Activated naive CD4-positive, alpha-beta T cell treated with anti-CD3 and anti-CD28 coated beads, Interleukin-2, amount 10 ng/mL, durations not matched to agents 7 days and 5 days (primary cell): ENCODE data around the gene GRK6.

Experiments
- CTCF ChIA-PET: fragments of 350-600 bp; sonication (Branson Sonifier 250); formaldehyde crosslinking; loops from one replicate; lab custom pipeline; 2021; ENCODE audit warnings: antibody characterized with exemption; lab: Charles Lee
- DNase-seq: peaks from one replicate; pipeline ENCODE4 v3.0.0-alpha.2; 2020
- H3K27ac Mint-ChIP-seq: one replicate; pipeline ENCODE4 v1.8.0; 2021; ENCODE audit warnings: mild to moderate bottlenecking, moderate library complexity, mixed read lengths
- H3K27me3 Mint-ChIP-seq: one replicate; pipeline ENCODE4 v1.8.0; 2021; ENCODE audit warnings: mild to moderate bottlenecking, mixed read lengths
- H3K36me3 Mint-ChIP-seq: one replicate; pipeline ENCODE4 v1.8.0; 2021; ENCODE audit warnings: mixed read lengths
- H3K4me1 Mint-ChIP-seq: one replicate; pipeline ENCODE4 v1.8.0; 2021; ENCODE audit warnings: mixed read lengths
- H3K4me3 Mint-ChIP-seq: one replicate; pipeline ENCODE4 v1.8.0; 2021; ENCODE audit warnings: mild to moderate bottlenecking, moderate library complexity, mixed read lengths
- H3K9me3 Mint-ChIP-seq: one replicate; pipeline ENCODE4 v1.8.0; 2021; ENCODE audit warnings: mixed read lengths

The GRK6 gene

GRCh38 chr5:177426566-177427210 lies at the start of gene GRK6:
Gene GRK6 (plus strand): TSS chr5:177426676. CDS start chr5:177426846, 170 bp downstream.
- peak; percentile 87 for DNase-seq
- peaks cover 56% of the 10 kb centered on the region for H3K4me1 Mint-ChIP-seq
- H3K27me3 Mint-ChIP-seq: no peaks in the 10 kb centered on the region
- H3K9me3 Mint-ChIP-seq: peaks cover 4% of the 10 kb centered on the region
- CTCF ChIA-PET: interaction anchor here (0.7 to 14.5 kb wide), 7 partner anchors 17 to 117 kb away, joined by 3 to 172 read pairs (median 5); partner anchors contain the start of genes F12 and PFN3
- H3K27ac Mint-ChIP-seq: peak within 1 kb of the TSS; percentile 97
- H3K36me3 Mint-ChIP-seq: peaks cover 42% of the 10 kb centered on the region
- peak within 1 kb of the TSS; percentile 92 for H3K4me3 Mint-ChIP-seq

GRCh38 chr5:177377851-177378776 lies 48.4 kb upstream of the GRK6 start:
- peaks cover 16% of the 10 kb centered on the region for H3K36me3 Mint-ChIP-seq
- CTCF ChIA-PET: interaction anchor here (0.6 to 3.7 kb wide), 9 partner anchors 9 to 123 kb away, joined by 3 to 32 read pairs (median 5); no protein-coding TSS in a partner anchor

DNA sequence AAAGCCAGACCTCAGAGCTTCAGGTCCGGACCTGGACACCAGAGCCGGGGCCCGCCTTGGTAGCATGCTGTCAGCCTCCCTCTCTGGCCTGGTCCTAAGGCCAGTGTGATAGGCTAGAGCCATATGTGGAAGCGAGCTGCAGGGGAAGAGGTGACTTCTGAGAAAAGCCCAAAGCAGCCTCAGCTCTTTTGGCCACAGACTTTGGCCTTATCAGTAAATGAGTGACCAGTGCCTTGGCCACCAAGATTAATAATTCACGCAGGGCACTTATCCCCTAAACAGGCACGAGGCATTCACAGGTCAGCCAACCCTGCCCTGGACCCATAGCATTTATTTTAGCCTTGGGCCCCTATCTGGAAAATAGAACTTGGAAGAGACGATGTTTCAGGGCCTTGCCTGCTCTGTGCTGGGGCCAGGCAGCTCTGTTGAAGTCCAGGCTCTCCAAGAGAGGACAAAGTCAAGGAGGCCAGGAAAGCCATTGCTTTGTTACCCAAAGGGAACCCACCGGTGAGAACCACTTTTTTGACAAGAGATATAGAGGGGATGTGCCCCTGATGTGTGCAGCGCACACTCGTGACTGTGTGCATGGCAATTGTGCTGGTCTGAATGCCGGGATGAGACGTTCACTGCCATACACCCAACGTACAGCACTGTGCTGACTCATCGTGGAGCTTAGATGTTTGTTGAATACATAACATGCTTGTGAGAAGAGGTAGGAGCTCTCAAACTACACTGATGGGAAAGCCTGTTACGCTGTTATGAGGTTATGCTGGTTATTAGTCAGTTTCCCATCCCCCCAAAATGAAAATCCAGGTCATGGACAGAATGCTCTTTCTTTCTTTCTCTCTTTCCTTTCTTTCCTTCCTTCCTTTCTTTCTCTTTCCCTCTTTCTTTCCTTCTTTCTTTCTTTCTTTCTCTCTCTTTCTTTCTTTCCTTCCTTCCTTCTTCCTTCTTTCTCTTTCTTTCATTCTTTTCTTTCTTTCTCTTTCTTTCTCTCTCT lies 47.3 kb upstream of the GRK6 start:
- H3K36me3 Mint-ChIP-seq: peaks cover 9% of the 10 kb centered on the region
- no peaks in the 10 kb centered on the region for H3K9me3 Mint-ChIP-seq
- H3K4me3 Mint-ChIP-seq: no peak overlapping the region
- CTCF ChIA-PET: interaction anchor here (0.6 to 3.7 kb wide), 10 partner anchors 10 to 122 kb away, joined by 3 to 32 read pairs (median 5); no protein-coding TSS in a partner anchor
- DNase-seq: no peak
- peaks cover 23% of the 10 kb centered on the region for H3K27me3 Mint-ChIP-seq
- no peak overlapping the region for H3K27ac Mint-ChIP-seq
- peaks cover 34% of the 10 kb centered on the region for H3K4me1 Mint-ChIP-seq

More at GRCh38 chr5:177377851-177378776, 48.4 kb upstream of the GRK6 start:
- H3K27ac Mint-ChIP-seq: no peak overlapping the region
- H3K4me1 Mint-ChIP-seq: peaks cover 44% of the 10 kb centered on the region
- H3K27me3 Mint-ChIP-seq: peaks cover 13% of the 10 kb centered on the region
- H3K9me3 Mint-ChIP-seq: no peaks in the 10 kb centered on the region
- DNase-seq: no peak
- no peak overlapping the region for H3K4me3 Mint-ChIP-seq

- peaks cover 29% of the 10 kb centered on the region for H3K4me1 Mint-ChIP-seq
- no peak overlapping the region for H3K4me3 Mint-ChIP-seq
- H3K27ac Mint-ChIP-seq: no peak overlapping the region
- H3K27me3 Mint-ChIP-seq: peaks cover 36% of the 10 kb centered on the region
- H3K9me3 Mint-ChIP-seq: no peaks in the 10 kb centered on the region
- CTCF ChIA-PET: interaction anchor here (1.9 to 3.7 kb wide), 2 partner anchors 9 to 10 kb away, joined by 8 to 32 read pairs; no protein-coding TSS in a partner anchor
- DNase-seq: no peak
- H3K36me3 Mint-ChIP-seq: no peaks in the 10 kb centered on the region
These were observed 45.7 kb upstream of the GRK6 start for GRCh38 chr5:177380805-177381126.

GRCh38 chr5:177382423-177383029 lies 44.0 kb upstream of the GRK6 start:
- CTCF ChIA-PET: interaction anchor here (0.7 to 2.5 kb wide), 16 partner anchors 10 to 271 kb away, joined by 3 to 25 read pairs (median 4); partner anchors contain the start of gene LMAN2
- Mint-ChIP-seq H3K9me3 (no peaks in the 10 kb centered on the region), H3K27ac (no peak overlapping the region), H3K4me3 (no peak overlapping the region), H3K4me1 (peaks cover 31% of the 10 kb centered on the region), H3K27me3 (peaks cover 44% of the 10 kb centered on the region), H3K36me3 (no peaks in the 10 kb centered on the region)
- peak; percentile 64 for DNase-seq

GRCh38 chr5:177383181-177383580 lies 43.3 kb upstream of the GRK6 start:
- no peak for DNase-seq
- Mint-ChIP-seq H3K4me1 (peaks cover 34% of the 10 kb centered on the region), H3K9me3 (no peaks in the 10 kb centered on the region), H3K36me3 (no peaks in the 10 kb centered on the region), H3K27me3 (peaks cover 45% of the 10 kb centered on the region), H3K4me3 (no peak overlapping the region), H3K27ac (no peak overlapping the region)
- CTCF ChIA-PET: interaction anchor here (0.8 to 2.5 kb wide), 14 partner anchors 9 to 271 kb away, joined by 3 to 25 read pairs (median 4); partner anchors contain the start of gene LMAN2

DNA sequence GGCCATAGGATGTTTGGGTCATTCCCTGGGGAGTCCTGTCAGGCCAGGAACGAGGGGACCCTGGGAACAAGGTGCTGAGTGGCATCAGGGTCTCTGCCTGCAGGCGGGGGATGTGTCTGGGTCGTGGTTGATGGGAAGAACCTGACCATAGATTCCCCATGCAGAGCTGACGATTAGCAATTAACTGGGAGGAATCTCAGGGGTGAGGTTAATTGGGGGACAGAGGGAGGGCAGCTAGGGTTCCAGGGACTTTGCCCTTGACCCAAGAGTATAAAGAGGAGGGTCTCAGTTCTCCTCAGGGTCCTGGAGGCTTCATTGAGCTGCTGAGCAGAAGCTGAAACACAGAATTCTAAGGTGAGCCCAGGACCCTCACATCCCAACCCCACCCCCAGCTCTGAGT lies 42.3 kb upstream of the GRK6 start, which contains the start of gene SLC34A1:
SLC34A1 (plus strand) TSS at position 301 of the 400 bp plus-strand sequence. CDS start 1,308 bp downstream, outside the sequence.
- H3K36me3 Mint-ChIP-seq: no peaks in the 10 kb centered on the region
- CTCF ChIA-PET: interaction anchor here (0.6 to 2.5 kb wide), 8 partner anchors 14 to 271 kb away, joined by 3 to 25 read pairs (median 6); no protein-coding TSS in a partner anchor
- H3K4me3 Mint-ChIP-seq: no peak within 1 kb of the TSS
- H3K27ac Mint-ChIP-seq: no peak within 1 kb of the TSS
- no peaks in the 10 kb centered on the region for H3K9me3 Mint-ChIP-seq
- peaks cover 43% of the 10 kb centered on the region for H3K4me1 Mint-ChIP-seq
- peaks cover 41% of the 10 kb centered on the region for H3K27me3 Mint-ChIP-seq
- no peak for DNase-seq

DNA sequence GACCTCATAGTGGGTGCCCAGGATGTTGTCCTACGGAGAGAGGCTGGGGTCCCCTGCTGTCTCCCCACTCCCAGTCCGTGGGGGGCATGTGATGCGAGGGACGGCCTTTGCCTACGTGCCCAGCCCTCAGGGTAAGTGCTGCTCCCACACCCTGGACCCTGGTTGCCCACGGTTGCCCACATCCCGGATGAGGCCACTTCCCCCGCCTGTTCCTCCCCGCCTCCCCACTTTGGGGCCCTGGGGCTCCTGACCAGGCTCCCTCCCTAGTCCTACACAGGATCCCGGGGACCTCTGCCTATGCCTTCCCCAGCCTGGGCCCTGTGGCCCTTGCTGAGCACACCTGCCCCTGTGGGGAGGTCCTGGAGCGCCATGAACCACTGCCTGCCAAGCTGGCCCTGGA lies 40.8 kb upstream of the GRK6 start:
- Mint-ChIP-seq H3K9me3 (no peaks in the 10 kb centered on the region), H3K27ac (no peak overlapping the region), H3K4me1 (peaks cover 49% of the 10 kb centered on the region), H3K27me3 (peaks cover 55% of the 10 kb centered on the region), H3K4me3 (no peak overlapping the region), H3K36me3 (no peaks in the 10 kb centered on the region)
- no peak for DNase-seq
- CTCF ChIA-PET: interaction anchor here (8.9 kb wide), 1 partner anchor 14 kb away, joined by 112 read pairs; no protein-coding TSS in a partner anchor

GRCh38 chr5:177386542-177386941 lies 39.9 kb upstream of the GRK6 start:
- H3K4me1 Mint-ChIP-seq: peaks cover 54% of the 10 kb centered on the region
- H3K4me3 Mint-ChIP-seq: no peak overlapping the region
- CTCF ChIA-PET: interaction anchor here (8.9 kb wide), 1 partner anchor 15 kb away, joined by 112 read pairs; no protein-coding TSS in a partner anchor
- no peaks in the 10 kb centered on the region for H3K9me3 Mint-ChIP-seq
- DNase-seq: no peak
- H3K36me3 Mint-ChIP-seq: no peaks in the 10 kb centered on the region
- H3K27ac Mint-ChIP-seq: no peak overlapping the region
- H3K27me3 Mint-ChIP-seq: peaks cover 55% of the 10 kb centered on the region

DNA sequence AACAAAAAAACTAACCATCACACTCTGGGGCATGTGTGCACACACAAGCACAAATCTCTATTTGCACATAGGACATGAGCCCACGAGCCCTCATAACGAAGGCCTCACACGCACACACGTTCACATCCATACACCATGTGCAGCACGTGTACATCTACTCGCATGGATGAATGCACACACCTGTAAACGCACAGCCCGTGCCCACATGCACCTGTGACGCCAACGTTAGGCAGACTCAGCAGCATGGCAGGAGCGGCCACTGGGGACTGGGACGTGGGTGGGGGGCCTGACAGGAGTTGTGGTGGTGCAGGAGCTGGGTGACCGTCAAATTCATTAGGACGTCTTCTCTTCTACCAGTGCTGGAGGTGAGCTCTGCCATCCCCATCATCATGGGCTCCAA lies 39.1 kb upstream of the GRK6 start:
- Mint-ChIP-seq H3K9me3 (no peaks in the 10 kb centered on the region), H3K27ac (no peak overlapping the region), H3K27me3 (peaks cover 53% of the 10 kb centered on the region), H3K4me3 (no peak overlapping the region), H3K36me3 (no peaks in the 10 kb centered on the region), H3K4me1 (peaks cover 50% of the 10 kb centered on the region)
- CTCF ChIA-PET: interaction anchor here (6.4 to 8.9 kb wide), 3 partner anchors 16 to 113 kb away, joined by 112 to 177 read pairs (median 114); partner anchors contain the start of genes PDLIM7 and PFN3
- DNase-seq: no peak

- CTCF ChIA-PET: interaction anchor here (0.8 to 8.9 kb wide), 16 partner anchors 10 to 275 kb away, joined by 3 to 177 read pairs (median 24); partner anchors contain the start of genes LMAN2, MXD3, PDLIM7 and PFN3
- H3K9me3 Mint-ChIP-seq: no peaks in the 10 kb centered on the region
- H3K27me3 Mint-ChIP-seq: peaks cover 55% of the 10 kb centered on the region
- H3K36me3 Mint-ChIP-seq: no peaks in the 10 kb centered on the region
- no peak for DNase-seq
- H3K27ac Mint-ChIP-seq: peak overlapping the region; percentile 92
- H3K4me1 Mint-ChIP-seq: peaks cover 49% of the 10 kb centered on the region
- no peak overlapping the region for H3K4me3 Mint-ChIP-seq
These were observed 37.9 kb upstream of the GRK6 start for GRCh38 chr5:177388521-177389052.
